ENCODE measurements around the gene NOL4L.

NOL4L gene

GRCh38 chr20:32613192-32614053, 28.3 kb upstream of the NOL4L start:
- DNase-seq = no peak

GRCh38 chr20:32612351-32613191, 27.4 kb upstream of the NOL4L start:
- DNase-seq = no peak

- DNase-seq = no peak
These were observed 26.7 kb upstream of the NOL4L start for GRCh38 chr20:32611868-32612267.

GRCh38 chr20:32611286-32611685, 26.2 kb upstream of the NOL4L start:
- no peak for DNase-seq

- no peak for DNase-seq
These were observed 25.5 kb upstream of the NOL4L start for GRCh38 chr20:32610472-32611218.

GRCh38 chr20:32609993-32610392, 24.9 kb upstream of the NOL4L start:
- no peak for DNase-seq

- no peak for DNase-seq
These were observed 24.1 kb upstream of the NOL4L start for GRCh38 chr20:32609111-32609773.

GRCh38 chr20:32608664-32609015, 23.5 kb upstream of the NOL4L start:
- no peak for DNase-seq

- no peak for DNase-seq
These were observed 22.9 kb upstream of the NOL4L start for GRCh38 chr20:32607727-32608663.

- DNase-seq = no peak
These were observed 22.2 kb upstream of the NOL4L start for GRCh38 chr20:32607324-32607723.

GRCh38 chr20:32606790-32607189, 21.7 kb upstream of the NOL4L start:
- DNase-seq = no peak

GRCh38 chr20:32606107-32606506, 21.0 kb upstream of the NOL4L start:
- no peak for DNase-seq

GRCh38 chr20:32605167-32605656, 20.1 kb upstream of the NOL4L start:
- no peak for DNase-seq

GRCh38 chr20:32603046-32603726, 18.1 kb upstream of the NOL4L start:
- no peak for DNase-seq

- no peak for DNase-seq
These were observed 17.1 kb upstream of the NOL4L start for GRCh38 chr20:32602273-32602672.

- no peak for DNase-seq
These were observed 15.6 kb upstream of the NOL4L start for GRCh38 chr20:32600681-32601237.

GRCh38 chr20:32599783-32600340, 14.7 kb upstream of the NOL4L start:
- DNase-seq = no peak

- DNase-seq = no peak
These were observed 13.5 kb upstream of the NOL4L start for GRCh38 chr20:32598606-32599005.

GRCh38 chr20:32597714-32598113, 12.6 kb upstream of the NOL4L start:
- DNase-seq = no peak

- DNase-seq = no peak
These were observed 11.6 kb upstream of the NOL4L start for GRCh38 chr20:32596681-32597252.

All from activated T-cell treated with anti-CD3 and anti-CD28 coated beads, Interleukin-2, amount 50 U/mL, for 1 hour (primary cell).